Psoas muscle (tissue), 8 donors: ENCODE results near the gene NFATC1. TPM values are rescaled to one million over a fixed set of nuclear protein-coding genes. Genes with fewer than 3 reads are reported as not detected.

Source experiments
- ATAC-seq, 4 donors: fragments of 200-7000 bp; cut with Tn5 transposase; one replicate each; pipeline ENCODE4 v1.9.1; 2020; ENCODE audit warnings: moderate library complexity in 3 of 4, mild to moderate bottlenecking in 2 of 4
- DNase-seq, 2 donors: peaks; one replicate each; pipeline ENCODE4 v3.0.0-alpha.2; 2020
- H3K27ac ChIP-seq: fragments of 200-600 bp; one replicate; pipeline ENCODE4 v1.8.0; 2022
- H3K27me3 ChIP-seq, 3 donors: fragments of 200-600 bp in 1 of 3; one replicate each; pipeline versions ENCODE4 v1.6.1 to v1.8.0; 2013 to 2022; ENCODE audit warnings: low read length in 2 of 3, mild to moderate bottlenecking in 2 of 3, moderate library complexity in 1 of 3; ENCODE audit not compliant: insufficient read depth in 3 of 3
- H3K36me3 ChIP-seq, 2 donors: fragments of 200-600 bp in 1 of 2; one replicate each; pipeline versions ENCODE4 v1.6.1 to v1.8.0; 2013 to 2022; ENCODE audit warnings: low read depth in 1 of 2, mild to moderate bottlenecking in 1 of 2, moderate library complexity in 1 of 2; ENCODE audit not compliant: insufficient read depth in 1 of 2
- H3K4me1 ChIP-seq: fragments of 200-600 bp; one replicate; pipeline ENCODE4 v1.8.0; 2022
- H3K4me3 ChIP-seq: fragments of 200-600 bp; one replicate; pipeline ENCODE4 v1.8.0; 2022; ENCODE audit warnings: mild to moderate bottlenecking
- H3K9me3 ChIP-seq: fragments of 200-600 bp; one replicate; pipeline ENCODE4 v1.8.0; 2022
- WGBS, 3 donors: extraction: QIAGEN DNeasy Blood & Tissue Kit; methylation state at CpG; one replicate each; pipeline versions ENCODE4 v1.1.6 to v1.1.7; 2013; 5-methylcytosine and 5-hydroxymethylcytosine counted together
- intact Hi-C, 2 donors: fragments of 100-400 bp; cut with DNase I; formaldehyde crosslinking; loops; one replicate each; pipeline versions ENCODE4 v1.11.0 to v1.14.2; 2022
- polyA plus RNA-seq, 3 donors: library from polyadenylated mRNA; stranded (reverse); fragments of 200-250 nt; gene quantifications; one replicate each; pipeline ENCODE4 v1.2.3, GENCODE V29; 2013
- total RNA-seq, 4 donors: library from RNA; stranded (reverse); fragmentation: NEBNext Ultra II Directional in 2 of 4; extraction: Animal tissue kit (Norgen Biotek cat#: 25700) in 2 of 4; gene quantifications; one replicate each; pipeline versions ENCODE4 v1.2.1 to v1.2.4, GENCODE V29; 2021 to 2023
- TF ChIP-seq, protein P1 (sequence below): fragments of 200-600 bp; IDR thresholded peaks from one replicate; pipeline ENCODE4 v1.8.0; 2022; ENCODE audit warnings: antibody characterized with exemption
- donor health status: healthy with polysubstance abuse.
- donor health status: DM: no; HTN: no; CAD: no; lungs with moderate emphysema.
- donor health status: Bipolar disorder and iron deficiency.
- donor health status: healthy.
- donor health status: DM: yes; HTN: yes; CAD: no.
- donor health status: DM: no; HTN: no; CAD: no.
- donor health status: DM: no; HTN: no; CAD: no.
- donor health status: DM: yes; HTN: yes; CAD: no.

The NFATC1 gene
- total and polyA plus RNA-seq, 7 donors, result 3.0 to 28.7 (median 21.0) TPM

DNA sequence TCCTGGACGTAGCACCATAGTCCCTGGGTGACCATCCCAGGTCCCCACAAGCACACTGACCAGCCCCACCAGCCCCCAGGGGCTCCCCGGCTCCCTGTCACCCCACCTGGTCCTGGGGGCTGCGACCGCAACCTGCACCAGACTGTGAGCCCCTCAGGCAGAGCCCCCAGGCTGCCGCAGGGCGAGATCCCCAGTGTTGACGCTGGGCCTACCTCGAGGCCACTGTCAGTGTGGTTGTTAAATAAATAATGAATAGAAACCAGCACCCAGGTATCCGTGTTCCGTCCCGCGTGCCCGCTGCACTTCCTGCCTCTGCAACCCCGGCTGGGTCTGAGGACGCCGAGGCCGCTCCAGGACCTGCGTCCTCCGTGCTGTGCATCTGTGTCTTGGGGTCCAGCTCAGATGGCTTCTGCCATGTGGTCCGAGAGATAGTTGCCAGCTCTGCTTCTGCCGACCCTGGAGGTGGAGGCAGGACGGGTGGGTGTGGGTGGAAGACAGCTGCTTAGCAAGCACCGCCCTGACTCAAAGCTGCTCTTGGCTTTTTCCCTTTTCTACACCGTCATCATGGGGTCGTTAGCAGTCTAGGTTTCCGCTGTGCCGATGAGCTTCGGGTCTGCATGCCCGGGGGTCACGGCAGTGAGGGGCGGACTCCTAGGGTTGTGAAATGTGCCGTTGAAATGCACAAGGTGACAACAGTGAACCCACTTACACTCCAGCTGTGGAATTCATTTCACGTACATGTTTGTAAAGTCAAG is 74.2 kb downstream of the NFATC1 start:
- H3K27ac ChIP-seq, result no peak overlapping the region
- H3K4me3 ChIP-seq, result no peak overlapping the region
- DNase-seq (no peak), ATAC-seq (no peak)
- peaks cover 4% of the 10 kb centered on the region for H3K4me1 ChIP-seq
- no peaks in the 10 kb centered on the region for H3K9me3 ChIP-seq
- no peaks in the 10 kb centered on the region for H3K27me3 ChIP-seq
- TF ChIP-seq, protein P1, sequence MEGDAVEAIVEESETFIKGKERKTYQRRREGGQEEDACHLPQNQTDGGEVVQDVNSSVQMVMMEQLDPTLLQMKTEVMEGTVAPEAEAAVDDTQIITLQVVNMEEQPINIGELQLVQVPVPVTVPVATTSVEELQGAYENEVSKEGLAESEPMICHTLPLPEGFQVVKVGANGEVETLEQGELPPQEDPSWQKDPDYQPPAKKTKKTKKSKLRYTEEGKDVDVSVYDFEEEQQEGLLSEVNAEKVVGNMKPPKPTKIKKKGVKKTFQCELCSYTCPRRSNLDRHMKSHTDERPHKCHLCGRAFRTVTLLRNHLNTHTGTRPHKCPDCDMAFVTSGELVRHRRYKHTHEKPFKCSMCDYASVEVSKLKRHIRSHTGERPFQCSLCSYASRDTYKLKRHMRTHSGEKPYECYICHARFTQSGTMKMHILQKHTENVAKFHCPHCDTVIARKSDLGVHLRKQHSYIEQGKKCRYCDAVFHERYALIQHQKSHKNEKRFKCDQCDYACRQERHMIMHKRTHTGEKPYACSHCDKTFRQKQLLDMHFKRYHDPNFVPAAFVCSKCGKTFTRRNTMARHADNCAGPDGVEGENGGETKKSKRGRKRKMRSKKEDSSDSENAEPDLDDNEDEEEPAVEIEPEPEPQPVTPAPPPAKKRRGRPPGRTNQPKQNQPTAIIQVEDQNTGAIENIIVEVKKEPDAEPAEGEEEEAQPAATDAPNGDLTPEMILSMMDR, result no peak
- intact Hi-C loops, result no loop called here
- H3K36me3 ChIP-seq, result peaks cover 0 to 50% of the 10 kb centered on the region in 2 donors
- 88 to 89% (median 89%) methylated on average over 31 to 33 of the region's 33 CpGs for WGBS, 3 donors

DNA sequence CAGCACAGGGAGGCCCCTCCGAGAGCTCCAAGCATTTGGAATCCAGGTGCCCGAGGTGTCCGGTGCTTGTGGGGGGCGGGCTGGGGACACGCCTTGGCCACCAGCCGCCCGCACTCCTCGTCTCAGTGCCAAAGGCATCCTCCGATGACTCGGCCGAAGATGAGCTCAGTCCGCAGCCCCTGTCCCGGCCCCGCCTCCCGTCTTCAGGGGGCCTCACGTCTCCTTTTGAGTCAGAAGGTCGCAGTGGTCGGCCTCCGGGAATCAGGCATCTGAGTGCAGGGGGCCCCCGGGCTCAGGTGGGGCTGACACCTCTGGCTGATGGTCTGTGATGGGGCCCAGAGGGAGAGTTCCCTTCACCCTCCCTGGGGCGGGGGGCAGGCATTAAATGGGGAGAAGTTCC is 74.8 kb downstream of the NFATC1 start:
- intact Hi-C loops, result no loop called here
- no peaks in the 10 kb centered on the region for H3K9me3 ChIP-seq
- ATAC-seq (peak in 2 of 4 donors; percentile 26 to 43), DNase-seq (no peak)
- TF ChIP-seq, protein P1, result no peak
- 84 to 88% (median 87%) methylated on average over 21 of the region's 21 CpGs for WGBS, 3 donors
- peaks cover 0 to 50% of the 10 kb centered on the region in 2 donors for H3K36me3 ChIP-seq
- no peak overlapping the region for H3K27ac ChIP-seq
- no peaks in the 10 kb centered on the region for H3K27me3 ChIP-seq
- no peak overlapping the region for H3K4me3 ChIP-seq
- no peaks in the 10 kb centered on the region for H3K4me1 ChIP-seq

DNA sequence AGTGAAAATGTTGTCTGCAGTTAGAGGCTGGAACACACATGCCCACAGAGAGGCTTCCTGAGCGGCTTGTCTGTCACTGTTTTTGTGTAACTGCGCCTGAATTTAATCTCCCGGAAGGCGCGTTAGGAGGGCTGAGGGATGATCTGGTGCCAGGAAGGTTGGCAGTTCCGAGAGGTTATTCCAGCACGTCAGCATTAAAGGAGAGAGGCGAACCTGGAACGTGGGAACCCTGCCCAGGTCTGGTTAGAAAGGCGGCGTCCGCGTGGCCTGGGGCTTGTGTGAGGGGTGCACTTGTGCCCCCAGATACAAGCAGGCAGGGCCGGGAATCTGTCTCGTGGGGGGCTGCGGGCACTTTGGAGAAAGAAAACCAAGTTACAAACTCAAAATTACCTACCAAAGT is 75.3 kb downstream of the NFATC1 start:
- peaks cover 0 to 50% of the 10 kb centered on the region in 2 donors for H3K36me3 ChIP-seq
- WGBS, 3 donors, result 64 to 78% (median 76%) methylated on average over 16 of the region's 16 CpGs
- TF ChIP-seq, protein P1, result no peak
- H3K27me3 ChIP-seq, result no peaks in the 10 kb centered on the region
- DNase-seq (no peak), ATAC-seq (peak in 3 of 4 donors; percentile 63 to 86 (median 83))
- H3K4me3 ChIP-seq, result no peak overlapping the region
- intact Hi-C loops, result no loop called here
- H3K9me3 ChIP-seq, result no peaks in the 10 kb centered on the region
- no peaks in the 10 kb centered on the region for H3K4me1 ChIP-seq
- H3K27ac ChIP-seq, result no peak overlapping the region

DNA sequence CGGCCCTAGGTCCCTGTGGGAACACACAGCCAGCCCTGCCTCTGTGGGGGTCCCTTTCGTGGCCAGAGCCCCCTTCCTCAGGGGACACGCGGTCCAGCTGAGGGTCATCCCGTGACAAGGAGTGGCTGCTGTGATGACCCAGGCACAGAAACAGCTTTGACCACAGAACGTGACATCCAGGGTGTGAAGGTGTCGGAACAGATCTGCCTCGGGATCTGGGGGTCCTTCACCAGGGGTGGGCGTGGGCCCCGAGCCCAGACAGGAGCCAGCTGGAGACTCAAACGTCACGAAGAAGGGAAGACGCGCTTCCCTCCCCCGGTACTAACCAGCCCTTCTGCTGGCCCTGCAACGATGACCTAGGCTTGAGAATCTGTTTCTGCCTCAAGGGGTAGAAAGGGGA is 75.9 kb downstream of the NFATC1 start:
- no peaks in the 10 kb centered on the region for H3K9me3 ChIP-seq
- WGBS, 3 donors, result 89 to 94% (median 93%) methylated on average over 16 of the region's 16 CpGs
- H3K27me3 ChIP-seq, result no peaks in the 10 kb centered on the region
- no peak overlapping the region for H3K27ac ChIP-seq
- no peak for DNase-seq
- peaks cover 0 to 48% of the 10 kb centered on the region in 2 donors for H3K36me3 ChIP-seq
- intact Hi-C loops, result no loop called here
- TF ChIP-seq, protein P1, result no peak
- ATAC-seq, result peak in 1 of 4 donors; percentile 23
- no peak overlapping the region for H3K4me3 ChIP-seq
- H3K4me1 ChIP-seq, result no peaks in the 10 kb centered on the region
